GM19099 (cell line): Measurements from ENCODE around the gene BCHE.

ENCODE experiments used
- POLR2A ChIP-seq: IDR thresholded peaks from 3 replicates; pipeline ENCODE4 v1.6.1; 2011; ENCODE audit warnings: low read depth; ENCODE audit not compliant: insufficient read length; ENCODE audit errors: extremely low read depth

Gene BCHE

DNA sequence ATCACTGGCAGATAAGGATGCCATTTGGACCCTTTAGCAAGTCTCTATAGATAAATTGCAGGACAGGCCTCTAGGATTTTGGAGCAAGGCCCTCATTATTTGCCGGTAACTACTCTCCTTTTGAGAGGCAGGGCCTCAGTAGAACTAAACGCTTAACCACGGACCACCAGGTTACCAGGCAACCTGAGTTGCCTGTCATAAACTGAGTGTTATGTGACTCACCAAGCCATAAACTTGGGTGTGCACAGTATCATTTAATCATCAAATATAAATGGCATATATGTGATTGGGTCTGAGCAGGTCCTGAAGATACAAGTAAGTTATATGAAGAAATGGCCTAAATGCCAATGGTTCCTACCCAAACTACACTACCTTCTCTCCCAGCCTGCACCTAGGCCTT lies 93.2 kb downstream of the BCHE start:
- TF ChIP-seq POLR2A = no peak

DNA sequence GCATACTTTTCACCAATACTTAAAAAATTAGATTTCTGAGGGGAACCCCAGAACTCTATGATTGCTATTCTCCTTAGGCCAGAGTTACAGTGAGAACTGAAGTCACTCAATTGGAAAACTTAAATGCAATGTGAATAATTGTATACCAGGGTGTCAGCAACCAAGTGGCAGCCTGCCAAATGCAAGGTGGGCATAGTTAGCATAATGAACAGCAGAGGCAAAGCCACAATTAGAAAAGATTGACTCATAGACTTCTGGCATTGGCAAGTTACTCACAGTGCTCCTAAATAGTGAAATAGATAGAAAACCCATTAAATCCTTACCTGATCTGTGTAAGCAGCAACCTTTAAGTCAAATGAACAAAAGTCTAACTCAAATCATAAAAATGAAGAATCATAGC lies 94.9 kb downstream of the BCHE start:
- no peak for TF ChIP-seq POLR2A

DNA sequence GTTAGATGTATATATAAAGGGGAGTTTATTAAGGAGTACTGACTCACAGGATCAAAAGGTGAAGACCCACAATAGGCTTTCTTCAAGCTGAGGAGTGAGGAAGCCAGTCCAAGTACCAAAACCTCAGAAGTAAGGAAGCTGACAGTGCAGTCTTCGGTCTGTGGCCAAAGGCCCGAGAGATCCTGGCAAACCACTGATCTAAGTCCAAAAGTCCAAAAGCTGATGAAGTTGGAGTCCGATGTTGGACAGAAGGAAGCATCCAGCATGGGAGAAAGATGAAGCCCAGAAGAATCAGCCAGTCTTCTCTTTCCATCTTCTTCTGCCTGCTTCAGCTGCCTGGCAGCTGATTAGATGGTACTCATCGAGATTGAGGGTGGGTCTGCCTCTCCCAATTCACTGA lies 107.5 kb downstream of the BCHE start:
- TF ChIP-seq POLR2A = no peak

DNA sequence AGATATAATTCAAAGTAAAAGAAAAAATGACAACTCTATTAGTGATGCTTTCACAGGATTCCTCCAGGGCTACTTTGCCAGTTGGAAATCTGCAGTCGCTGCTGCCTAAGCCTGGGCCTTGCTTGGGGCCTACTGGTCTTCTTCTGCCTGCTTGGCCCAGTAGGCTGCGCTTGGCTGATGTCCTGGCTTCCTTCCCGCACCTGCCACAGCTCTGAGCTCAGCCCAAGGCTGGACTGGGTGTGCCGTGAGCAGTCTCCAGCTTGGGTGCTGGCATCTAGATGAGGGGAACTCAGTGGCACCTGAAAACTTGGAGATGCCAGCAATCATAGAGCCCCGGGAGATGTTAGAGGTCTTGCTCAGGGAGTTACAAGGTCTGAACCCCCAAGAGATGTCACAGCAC lies 108.3 kb downstream of the BCHE start:
- no peak for TF ChIP-seq POLR2A

DNA sequence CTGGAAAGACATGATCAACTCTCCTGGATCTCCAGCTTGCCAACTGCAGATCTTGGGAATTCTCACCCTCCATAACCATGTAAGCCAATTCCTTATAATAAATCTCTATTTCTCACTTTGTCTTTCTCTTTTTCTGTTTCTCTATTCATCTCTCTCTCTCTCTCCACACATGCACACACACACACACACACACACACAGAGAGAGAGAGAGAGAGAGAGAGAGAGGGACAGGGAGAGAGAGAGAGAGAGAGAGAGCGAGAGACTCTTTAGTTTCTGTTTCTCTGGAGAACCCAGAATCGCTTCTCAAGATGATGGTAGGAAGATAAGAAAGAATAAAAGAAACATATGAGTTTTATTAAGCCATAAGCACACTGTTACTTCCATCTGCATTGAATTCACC lies 111.9 kb downstream of the BCHE start:
- TF ChIP-seq POLR2A = no peak
